Measurements from ENCODE around the gene RAB20. TPM values are rescaled to one million over a fixed set of nuclear protein-coding genes. Genes with fewer than 3 reads are reported as not detected.

The RAB20 gene
- total and polyA plus RNA-seq, 2 experiments from 2014 or later: 2.7 to 6.4 TPM

DNA sequence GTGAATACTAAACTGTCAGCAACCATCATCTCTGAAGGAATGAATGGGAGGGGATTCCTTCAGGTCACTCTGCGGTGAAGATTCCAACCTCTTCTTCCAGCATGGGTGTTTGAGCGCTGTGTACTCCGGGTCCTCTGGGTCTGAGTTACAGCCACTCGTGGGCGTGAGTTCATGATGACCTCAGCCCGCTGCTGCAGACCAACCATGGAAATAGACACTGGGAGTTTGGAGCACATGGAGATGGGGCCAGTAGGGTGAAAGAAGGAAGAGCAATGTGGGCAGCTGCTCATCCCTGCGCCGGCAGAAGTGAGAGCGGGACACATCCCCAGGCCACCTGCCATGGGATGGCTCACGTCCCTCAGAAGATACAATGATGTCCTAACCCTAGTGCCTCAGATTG lies 16.8 kb upstream of the RAB20 start:
- no peak overlapping the region for H3K27ac ChIP-seq
- in situ Hi-C loops (cut with MboI): no loop called here
- no peak overlapping the region for H2AFZ ChIP-seq
- WGBS, 2 experiments (ENCODE audit: low coverage in 1 of 2, low lambda C conversion rate in 2 of 2, missing lambda C conversion rate in 2 of 2): 75 to 78% methylated on average over 9 to 10 of the region's 10 CpGs
- no peak for DNase-seq
- H3K9me3 ChIP-seq (ENCODE audit: low read depth): no peaks in the 10 kb centered on the region
- H3K9ac ChIP-seq: no peak overlapping the region
- no peaks in the 10 kb centered on the region for H3K4me1 ChIP-seq (ENCODE audit: insufficient read depth)
- no peaks in the 10 kb centered on the region for H3F3A ChIP-seq (ENCODE audit: insufficient read depth)
- H3K27me3 ChIP-seq (replicated peaks; ENCODE audit: insufficient read depth): peaks cover 17% of the 10 kb centered on the region
- TF ChIP-seq EZH2 (IDR thresholded peaks at IDR 0.05; ENCODE audit: insufficient read depth, poor library complexity, severe bottlenecking) (no peak), EZH2phosphoT487 (IDR thresholded peaks at IDR 0.05; ENCODE audit: insufficient read depth, low read depth) (no peak)
- H3K36me3 ChIP-seq (ENCODE audit: low read depth): no peaks in the 10 kb centered on the region
- no peaks in the 10 kb centered on the region for H3K79me2 ChIP-seq (ENCODE audit: insufficient read depth)
- H3K4me2 ChIP-seq (ENCODE audit: unreplicated experiment): no peak overlapping the region
- no peaks in the 10 kb centered on the region for H4K20me1 ChIP-seq (ENCODE audit: insufficient read depth)
- H3K9me2 ChIP-seq (ENCODE audit: insufficient read depth): no peaks in the 10 kb centered on the region
- H3K4me3 ChIP-seq: no peak overlapping the region

DNA sequence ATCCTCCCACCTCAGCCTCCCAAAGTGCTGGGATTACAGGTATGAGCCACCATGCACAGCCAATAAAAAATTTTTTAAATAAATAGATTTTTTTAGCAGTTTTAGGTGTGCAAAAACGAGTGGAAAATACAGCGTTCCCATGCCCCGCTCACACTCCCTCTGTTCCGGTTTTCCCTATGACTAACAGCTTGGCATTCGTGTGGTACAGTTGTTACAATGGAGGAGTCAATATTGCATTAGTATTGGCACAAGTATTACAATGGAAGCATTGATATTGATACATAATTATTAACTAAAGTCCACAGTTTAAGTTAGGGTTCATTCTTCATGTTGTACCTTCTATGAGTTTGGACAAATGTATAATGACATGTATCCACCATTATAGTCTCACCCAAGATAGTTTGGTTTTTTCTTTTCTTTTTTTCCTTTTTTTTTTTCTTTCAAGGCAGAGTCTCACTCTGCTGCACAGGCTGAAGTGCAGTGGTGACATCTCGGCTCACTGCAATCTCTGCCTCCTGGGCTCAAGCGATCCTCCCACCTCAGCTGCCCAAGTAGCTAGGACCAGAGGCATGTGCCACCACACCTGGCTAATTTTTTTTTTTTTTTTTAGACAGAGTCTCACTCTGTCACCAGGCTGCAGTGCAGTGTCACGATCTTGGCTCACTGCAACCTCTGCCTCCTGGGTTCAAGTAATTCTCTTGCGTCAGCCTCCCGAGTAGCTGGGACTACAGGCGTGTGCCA lies 15.4 kb upstream of the RAB20 start:
- no peak overlapping the region for H2AFZ ChIP-seq
- no peaks in the 10 kb centered on the region for H4K20me1 ChIP-seq (ENCODE audit: insufficient read depth)
- in situ Hi-C loops (cut with MboI): no loop called here
- H3F3A ChIP-seq (ENCODE audit: insufficient read depth): no peaks in the 10 kb centered on the region
- H3K9me3 ChIP-seq (ENCODE audit: low read depth): no peaks in the 10 kb centered on the region
- peaks cover 31% of the 10 kb centered on the region for H3K27me3 ChIP-seq (replicated peaks; ENCODE audit: insufficient read depth)
- no peak overlapping the region for H3K9ac ChIP-seq
- no peak overlapping the region for H3K4me2 ChIP-seq (ENCODE audit: unreplicated experiment)
- H3K4me1 ChIP-seq (ENCODE audit: insufficient read depth): no peaks in the 10 kb centered on the region
- no peaks in the 10 kb centered on the region for H3K9me2 ChIP-seq (ENCODE audit: insufficient read depth)
- 75 to 76% methylated on average over 11 of the region's 11 CpGs for WGBS, 2 experiments (ENCODE audit: low coverage in 1 of 2, low lambda C conversion rate in 2 of 2, missing lambda C conversion rate in 2 of 2)
- H3K4me3 ChIP-seq: no peak overlapping the region
- TF ChIP-seq EZH2phosphoT487 (IDR thresholded peaks at IDR 0.05; ENCODE audit: insufficient read depth, low read depth): no peak
- TF ChIP-seq EZH2 (IDR thresholded peaks at IDR 0.05; ENCODE audit: insufficient read depth, poor library complexity, severe bottlenecking): no peak
- DNase-seq: no peak
- no peaks in the 10 kb centered on the region for H3K36me3 ChIP-seq (ENCODE audit: low read depth)
- H3K79me2 ChIP-seq (ENCODE audit: insufficient read depth): no peaks in the 10 kb centered on the region
- H3K27ac ChIP-seq: no peak overlapping the region

DNA sequence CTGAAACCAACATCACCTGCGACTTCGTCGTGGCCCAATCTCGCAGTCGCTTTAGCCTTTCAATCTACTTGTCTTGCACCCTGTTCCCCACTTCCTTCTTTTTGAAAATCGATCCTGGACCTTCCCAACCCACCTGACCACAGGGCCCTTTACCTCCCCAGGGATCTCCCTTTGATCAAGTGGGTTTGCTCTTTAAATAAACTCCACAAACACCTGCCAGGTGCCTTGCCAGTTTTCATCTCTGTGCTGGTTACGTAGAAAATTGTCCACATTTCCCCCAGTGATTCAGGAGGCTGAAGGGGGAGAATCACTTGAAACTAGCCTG lies 14.5 kb upstream of the RAB20 start:
- no peak overlapping the region for H2AFZ ChIP-seq
- H3F3A ChIP-seq (ENCODE audit: insufficient read depth): no peaks in the 10 kb centered on the region
- H3K4me2 ChIP-seq (ENCODE audit: unreplicated experiment): no peak overlapping the region
- no peak overlapping the region for H3K27ac ChIP-seq
- no peaks in the 10 kb centered on the region for H3K9me3 ChIP-seq (ENCODE audit: low read depth)
- in situ Hi-C loops (cut with MboI): no loop called here
- H3K9me2 ChIP-seq (ENCODE audit: insufficient read depth): no peaks in the 10 kb centered on the region
- H3K79me2 ChIP-seq (ENCODE audit: insufficient read depth): no peaks in the 10 kb centered on the region
- no peaks in the 10 kb centered on the region for H4K20me1 ChIP-seq (ENCODE audit: insufficient read depth)
- DNase-seq: no peak
- no peaks in the 10 kb centered on the region for H3K36me3 ChIP-seq (ENCODE audit: low read depth)
- WGBS, 2 experiments (ENCODE audit: low coverage in 1 of 2, low lambda C conversion rate in 2 of 2, missing lambda C conversion rate in 2 of 2): 72 to 77% methylated on average over 7 of the region's 7 CpGs
- H3K27me3 ChIP-seq (replicated peaks; ENCODE audit: insufficient read depth): peaks cover 39% of the 10 kb centered on the region
- TF ChIP-seq EZH2phosphoT487 (IDR thresholded peaks at IDR 0.05; ENCODE audit: insufficient read depth, low read depth) (no peak), EZH2 (IDR thresholded peaks at IDR 0.05; ENCODE audit: insufficient read depth, poor library complexity, severe bottlenecking) (no peak)
- H3K9ac ChIP-seq: no peak overlapping the region
- H3K4me3 ChIP-seq: no peak overlapping the region
- no peaks in the 10 kb centered on the region for H3K4me1 ChIP-seq (ENCODE audit: insufficient read depth)

DNA sequence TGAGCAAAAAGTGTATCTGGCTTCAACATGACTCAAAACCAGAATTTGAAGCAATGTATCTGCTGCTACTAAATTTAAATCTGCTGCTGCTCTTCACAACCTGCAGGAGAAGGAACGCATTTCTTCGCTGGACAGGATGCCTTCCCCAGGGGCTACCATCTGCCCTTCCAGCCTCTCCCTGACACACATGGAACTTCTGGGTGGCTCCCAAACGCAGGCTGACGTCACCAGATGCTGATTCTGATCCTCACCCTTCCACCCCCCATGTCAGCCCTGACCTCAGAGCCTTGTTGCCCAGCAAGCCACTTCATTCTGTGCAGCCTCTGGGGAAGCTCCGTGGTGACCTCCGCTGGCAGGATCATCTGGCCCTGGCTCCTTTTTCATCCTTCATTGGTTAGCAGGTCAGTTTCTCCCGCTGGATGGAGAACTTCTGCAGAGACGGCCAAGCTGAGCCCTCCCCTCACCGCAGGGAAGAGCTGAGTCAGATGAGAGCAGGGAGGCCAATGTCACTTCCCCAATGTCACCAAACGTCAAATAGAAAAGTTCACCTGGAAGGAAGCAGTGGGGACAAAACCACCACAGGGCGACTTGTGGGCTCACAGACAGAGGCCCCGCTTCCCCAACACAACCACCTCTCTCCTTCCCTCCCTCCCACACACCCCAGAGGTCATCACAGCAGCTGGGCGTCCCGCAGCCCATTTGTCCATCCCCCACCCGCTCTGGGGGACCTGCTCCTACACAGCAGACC lies 14.0 kb upstream of the RAB20 start:
- Histone ChIP-seq H3K9me3 (ENCODE audit: low read depth) (no peaks in the 10 kb centered on the region), H4K20me1 (ENCODE audit: insufficient read depth) (no peaks in the 10 kb centered on the region), H3K36me3 (ENCODE audit: low read depth) (no peaks in the 10 kb centered on the region), H3K9ac (no peak overlapping the region), H3F3A (ENCODE audit: insufficient read depth) (no peaks in the 10 kb centered on the region), H3K79me2 (ENCODE audit: insufficient read depth) (no peaks in the 10 kb centered on the region), H3K4me3 (no peak overlapping the region), H3K27me3 (replicated peaks; ENCODE audit: insufficient read depth) (peaks cover 41% of the 10 kb centered on the region), H3K4me1 (ENCODE audit: insufficient read depth) (no peaks in the 10 kb centered on the region), H3K27ac (no peak overlapping the region), H3K4me2 (ENCODE audit: unreplicated experiment) (no peak overlapping the region), H2AFZ (no peak overlapping the region), H3K9me2 (ENCODE audit: insufficient read depth) (no peaks in the 10 kb centered on the region)
- TF ChIP-seq EZH2 (IDR thresholded peaks at IDR 0.05; ENCODE audit: insufficient read depth, poor library complexity, severe bottlenecking) (no peak), EZH2phosphoT487 (IDR thresholded peaks at IDR 0.05; ENCODE audit: insufficient read depth, low read depth) (no peak)
- peak; percentile 39 for DNase-seq
- in situ Hi-C loops (cut with MboI): no loop called here
- WGBS, 2 experiments (ENCODE audit: low coverage in 1 of 2, low lambda C conversion rate in 2 of 2, missing lambda C conversion rate in 2 of 2): 39 to 51% methylated on average over 14 to 15 of the region's 15 CpGs
